Medulla oblongata (tissue), 1 donor: Measurements from ENCODE around the gene DCLRE1B.
A peak's percentile ranks its signal among the peaks of the same experiment; 100 is the strongest.
"Not testable (repeated sequence)": the region's sequence is repeated elsewhere in the genome, so short reads cannot be mapped to it uniquely, and the experiment has no call there.

ENCODE experiments used
- DNase-seq: peaks from one replicate; pipeline ENCODE4 v3.0.0-alpha.2; 2015; ENCODE audit errors: extremely low spot score

DCLRE1B gene

DNA sequence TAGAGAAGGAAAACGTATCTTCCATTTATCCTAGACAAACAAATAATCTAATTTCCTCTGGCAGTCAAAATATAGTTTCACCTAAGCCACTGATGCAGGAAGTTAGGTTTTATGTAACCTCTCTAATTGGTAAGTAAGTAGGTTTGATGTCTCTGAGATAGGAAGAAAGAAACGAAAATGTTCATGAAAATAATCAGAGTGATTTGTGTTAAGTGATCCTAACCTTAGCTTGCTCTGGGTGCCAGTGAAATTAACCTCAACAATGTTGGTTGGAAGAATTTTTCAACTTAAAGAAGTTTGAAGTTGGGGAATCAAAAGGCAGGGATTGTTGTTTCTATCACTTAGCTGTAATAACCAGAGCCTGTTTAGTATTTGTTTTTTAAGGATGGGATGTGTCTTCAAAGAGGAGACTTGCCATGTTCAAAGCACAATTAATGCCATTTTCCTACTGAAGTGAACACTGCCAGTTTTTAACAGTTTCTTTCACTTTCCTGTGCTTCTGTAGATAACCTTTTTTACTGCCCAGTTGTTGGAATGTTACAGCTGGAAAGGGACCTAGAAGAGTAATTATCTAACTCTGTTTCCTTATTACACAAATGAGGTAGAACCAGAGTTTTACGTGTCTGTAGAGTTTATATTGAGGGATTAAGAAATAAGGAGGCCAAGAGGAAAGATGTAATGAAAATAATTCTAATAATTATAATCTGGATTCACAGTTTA is 42.4 kb downstream of the DCLRE1B start:
- no peak for DNase-seq

GRCh38 chr1:113948151-113948550 is 43.0 kb downstream of the DCLRE1B start:
- not testable (repeated sequence) for DNase-seq

DNA sequence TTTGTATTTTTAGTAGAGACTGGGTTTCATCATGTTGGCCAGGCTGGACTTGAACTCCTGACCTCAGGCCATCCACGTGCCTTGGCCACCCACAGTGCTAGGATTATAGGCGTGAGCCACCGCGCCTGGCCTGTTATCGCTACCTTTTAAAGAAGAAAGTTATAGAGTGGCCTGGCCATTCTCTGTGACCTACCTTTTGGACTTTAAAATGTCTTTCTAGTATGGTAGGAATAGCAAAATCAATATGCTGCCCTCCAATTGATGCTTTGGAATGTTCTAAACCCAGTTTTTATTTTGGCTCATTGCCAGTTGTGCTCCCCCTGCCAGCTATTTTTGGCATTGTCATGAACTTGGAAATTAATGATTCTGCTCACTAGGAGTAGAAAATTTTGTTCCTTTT is 43.9 kb downstream of the DCLRE1B start:
- no peak for DNase-seq

- DNase-seq = no peak
Measured at GRCh38 chr1:113950908-113951307, 45.8 kb downstream of the DCLRE1B start.

DNA sequence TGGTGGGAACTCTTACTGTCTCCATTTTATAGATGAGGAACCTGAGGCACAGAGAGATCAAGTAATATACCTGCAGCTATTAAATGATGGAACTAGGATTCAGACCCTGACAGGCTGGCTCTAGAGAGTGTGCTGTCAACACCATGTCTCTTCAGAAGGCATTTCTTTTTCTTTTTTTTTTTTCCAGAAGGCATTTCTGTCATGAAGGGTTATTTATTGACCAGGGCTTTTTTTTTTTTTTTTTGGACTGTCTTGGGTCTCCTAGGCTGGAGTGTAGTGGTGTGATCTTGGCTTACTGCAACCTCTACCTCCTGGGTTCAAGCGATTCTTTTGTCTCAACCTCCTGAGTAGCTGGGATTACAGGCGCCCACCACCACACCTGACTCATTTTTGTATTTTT is 46.6 kb downstream of the DCLRE1B start:
- DNase-seq = no peak

- no peak for DNase-seq
Measured at GRCh38 chr1:113957984-113958383, 52.9 kb downstream of the DCLRE1B start.

- no peak for DNase-seq
Measured at GRCh38 chr1:113958691-113959090, 53.6 kb downstream of the DCLRE1B start.

DNA sequence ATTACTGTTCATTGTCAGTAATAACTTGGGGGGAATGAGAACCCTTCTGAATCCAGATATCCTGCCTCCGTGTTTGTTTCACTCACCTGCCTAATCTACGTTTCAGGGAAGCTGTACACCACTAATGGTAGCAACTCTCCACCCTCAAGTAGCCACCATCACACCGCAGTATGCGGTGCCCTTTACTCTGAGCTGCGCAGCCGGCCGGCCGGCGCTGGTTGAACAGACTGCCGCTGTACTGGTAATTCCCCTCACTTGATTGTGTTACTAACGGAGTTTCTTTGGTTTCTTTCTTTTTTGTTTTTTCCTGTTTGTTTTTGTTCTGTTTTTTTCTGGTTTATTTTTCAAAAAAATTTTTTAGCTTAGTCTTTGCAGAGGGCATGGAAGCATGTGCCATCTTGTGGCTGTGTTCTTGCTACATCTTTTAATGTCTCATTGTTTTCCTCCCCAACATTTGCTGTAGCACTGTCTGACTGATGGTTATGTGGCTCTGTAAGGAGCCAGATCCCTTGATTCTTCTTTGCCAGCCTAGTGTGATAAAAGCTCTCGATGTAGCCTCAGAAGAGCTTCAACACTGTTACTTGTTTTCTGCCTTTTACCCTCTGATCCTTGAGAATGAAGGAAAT is 58.3 kb downstream of the DCLRE1B start:
- DNase-seq = peak; percentile 51
